ENCODE measurements around the gene RXFP1.

Gene RXFP1

GRCh38 chr4:158678767-158679166 is 157.1 kb downstream of the RXFP1 start:
- DNase-seq, result no peak

GRCh38 chr4:158681629-158682028 is 159.9 kb downstream of the RXFP1 start:
- no peak for DNase-seq

GRCh38 chr4:158682066-158682465 is 160.4 kb downstream of the RXFP1 start:
- DNase-seq, result no peak

- DNase-seq, result no peak
Measured at GRCh38 chr4:158688813-158689212, 167.1 kb downstream of the RXFP1 start.

Measured in NCI-H2227 treated with DMSO at 0.1 percent for 48 hours (cell line).